ENCODE results near the gene DMD. TPM values are rescaled to one million over a fixed set of nuclear protein-coding genes. Genes with fewer than 3 reads are reported as not detected.
A peak's percentile ranks its signal among the peaks of the same experiment; 100 is the strongest.
"Not testable (repeated sequence)": the region's sequence is repeated elsewhere in the genome, so short reads cannot be mapped to it uniquely, and the experiment has no call there.

DMD gene
- total RNA-seq, 1 donor from 2014 or later = 3.8 TPM

DNA sequence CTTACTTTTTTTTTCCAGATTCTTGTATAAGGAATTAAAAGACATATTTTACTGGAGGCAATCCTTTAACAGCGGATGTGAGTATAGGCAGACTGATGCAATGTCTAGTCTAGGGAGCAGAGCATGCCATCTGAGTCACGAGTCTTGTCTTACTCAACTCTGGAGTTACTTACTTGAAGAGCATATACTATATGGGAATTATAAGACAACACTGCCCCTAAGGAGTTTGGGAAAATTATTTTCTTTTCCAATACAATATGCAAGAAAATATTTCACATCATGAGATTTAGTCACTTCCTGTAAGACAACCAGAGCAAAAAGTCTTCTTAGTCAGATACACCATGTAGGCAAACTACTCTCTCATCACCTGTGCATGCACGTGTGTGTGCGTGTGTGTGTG, 1602.2 kb downstream of the DMD start:
- peak in 1 of 2 donors; percentile 78 for DNase-seq (ENCODE audit: low read depth in 2 of 2)

DNA sequence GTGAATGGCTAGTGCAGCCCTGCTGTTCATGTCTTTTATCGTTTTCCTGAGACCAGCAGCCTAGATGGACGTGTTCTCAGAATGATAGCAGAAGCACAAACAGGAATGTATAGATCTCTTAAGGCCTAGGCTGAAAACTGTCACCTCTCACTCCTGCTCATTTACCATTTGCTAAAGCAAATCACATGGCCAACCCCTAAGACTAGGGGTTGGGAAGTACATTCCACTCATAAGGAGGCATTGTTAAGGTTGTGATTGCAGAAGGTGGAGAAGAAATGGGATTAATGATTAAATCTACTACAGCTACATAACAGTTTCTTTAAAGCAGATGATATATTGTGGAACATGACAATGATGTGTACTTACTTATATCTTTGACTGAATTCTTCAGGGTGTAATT, 1602.7 kb downstream of the DMD start:
- no peak for DNase-seq (ENCODE audit: low read depth in 2 of 2)

DNA sequence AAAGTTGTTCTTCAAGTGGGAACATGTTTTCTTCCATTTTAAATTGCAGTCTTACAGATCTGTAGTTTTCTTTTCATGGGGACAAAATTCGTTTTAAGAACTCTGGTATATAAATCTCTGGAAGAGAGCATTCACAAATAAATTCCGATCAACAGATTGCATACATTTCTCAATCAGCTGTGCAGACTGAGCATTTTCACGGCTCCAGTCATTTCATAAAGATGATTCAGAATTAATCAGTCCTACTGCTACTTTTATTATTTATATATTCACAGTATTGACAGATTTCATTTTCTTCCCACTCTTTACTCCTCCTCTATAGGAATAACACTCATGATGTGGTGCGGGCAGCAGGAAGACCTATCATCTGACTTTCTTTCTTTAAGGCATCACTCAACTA, 1604.6 kb downstream of the DMD start:
- no peak for DNase-seq (ENCODE audit: low read depth in 2 of 2)

DNA sequence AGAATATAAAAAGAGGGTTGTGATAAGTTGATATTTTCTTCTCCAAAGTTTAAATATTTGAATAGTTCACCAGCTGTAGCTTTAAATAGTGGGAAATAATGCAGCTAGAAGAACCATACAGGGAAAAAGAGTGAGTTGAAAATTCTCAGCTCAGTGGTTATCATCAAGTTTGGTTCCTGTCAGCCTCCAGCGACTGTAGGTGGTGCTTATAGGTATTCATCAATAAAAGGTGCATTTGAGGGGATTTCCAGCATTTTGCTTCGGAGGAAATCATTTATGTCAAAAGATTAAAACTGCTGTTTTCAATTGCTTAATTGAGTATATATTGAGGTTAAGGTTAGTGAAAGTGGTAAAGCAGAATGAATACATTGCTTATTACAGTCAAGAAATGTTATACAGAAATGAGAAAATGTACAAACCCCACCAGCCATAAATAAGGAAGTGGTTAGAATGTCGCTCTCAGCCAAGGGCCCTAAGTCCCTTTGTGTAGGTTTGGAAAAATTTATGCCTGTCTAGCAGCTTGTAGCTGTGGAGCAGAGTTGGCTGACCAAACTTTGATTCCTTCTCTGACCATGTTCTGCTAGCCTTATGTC, 1606.6 kb downstream of the DMD start:
- no peak for DNase-seq (ENCODE audit: low read depth in 2 of 2)

DNA sequence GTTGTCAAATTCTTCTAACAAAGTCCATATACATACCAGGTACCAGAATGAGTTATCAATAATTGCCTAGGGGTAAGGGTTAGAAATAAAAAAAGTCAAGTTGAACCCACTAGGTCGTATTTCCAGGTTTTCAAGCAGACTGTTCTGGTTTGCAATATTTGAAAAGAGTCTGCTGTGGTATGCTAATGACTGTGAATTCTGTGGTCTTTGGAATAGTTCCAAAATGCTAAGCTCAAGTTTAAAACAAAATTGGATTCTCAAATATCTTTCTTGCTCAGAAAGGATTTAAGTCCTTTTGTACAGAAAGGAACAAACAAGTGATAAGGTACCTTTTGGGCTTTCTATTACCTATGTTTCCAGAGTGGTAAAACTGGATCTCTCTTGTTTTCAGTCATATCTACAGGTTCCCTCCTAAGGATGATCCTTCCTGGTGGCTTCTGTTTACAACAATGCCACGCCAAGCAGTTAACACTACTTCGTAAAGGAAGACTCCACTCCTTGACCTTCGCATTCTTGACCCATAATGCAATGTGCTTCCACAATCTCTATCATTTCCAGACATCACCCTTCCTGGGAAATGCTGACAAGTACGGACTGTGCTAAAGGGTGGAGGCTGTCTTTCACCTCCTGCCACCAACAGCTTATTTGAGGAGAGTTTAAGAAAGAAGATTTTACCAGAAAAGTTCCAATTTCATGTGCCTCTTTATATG, 1607.8 kb downstream of the DMD start:
- peak in 1 of 2 donors; percentile 39 for DNase-seq (ENCODE audit: low read depth in 2 of 2)

DNA sequence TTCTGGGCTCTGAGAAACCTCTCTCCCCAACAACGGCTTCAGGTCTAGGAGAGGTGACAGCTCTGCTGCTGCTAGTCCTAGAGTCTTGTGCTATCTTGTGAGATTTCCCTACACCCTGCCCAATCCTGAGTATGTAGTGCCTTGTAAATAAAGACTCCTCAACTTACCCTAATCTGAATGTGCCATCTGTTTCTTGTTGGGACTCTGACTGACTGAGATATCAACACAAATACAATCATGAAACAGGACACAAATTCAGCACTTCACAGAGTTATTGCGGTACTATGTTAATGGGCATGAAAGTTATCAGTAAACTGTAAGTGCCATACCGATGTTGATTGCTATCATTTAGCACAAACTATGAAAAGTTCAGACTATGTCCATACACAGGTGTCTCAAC, 1610.5 kb downstream of the DMD start:
- no peak for DNase-seq (ENCODE audit: low read depth in 2 of 2)

DNA sequence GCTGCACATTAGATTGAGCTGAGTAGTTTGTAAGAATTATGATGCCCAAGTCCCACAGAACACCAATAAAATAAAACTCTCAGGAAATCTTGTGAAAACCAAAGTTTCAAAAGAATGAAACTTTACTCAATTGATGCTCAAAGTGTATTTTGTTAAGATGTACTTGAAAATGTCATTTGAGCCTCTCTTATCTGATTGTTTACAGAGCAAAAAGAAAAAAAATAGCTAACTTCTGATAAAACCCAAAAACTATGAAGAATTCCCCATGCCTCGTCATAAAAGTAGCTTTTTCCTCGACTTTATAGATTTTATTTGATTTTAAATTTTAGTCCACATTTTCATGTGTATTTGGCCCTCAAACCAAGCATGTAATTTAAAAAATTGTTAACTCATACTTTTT, 1618.0 kb downstream of the DMD start:
- no peak for DNase-seq (ENCODE audit: low read depth in 2 of 2)

DNA sequence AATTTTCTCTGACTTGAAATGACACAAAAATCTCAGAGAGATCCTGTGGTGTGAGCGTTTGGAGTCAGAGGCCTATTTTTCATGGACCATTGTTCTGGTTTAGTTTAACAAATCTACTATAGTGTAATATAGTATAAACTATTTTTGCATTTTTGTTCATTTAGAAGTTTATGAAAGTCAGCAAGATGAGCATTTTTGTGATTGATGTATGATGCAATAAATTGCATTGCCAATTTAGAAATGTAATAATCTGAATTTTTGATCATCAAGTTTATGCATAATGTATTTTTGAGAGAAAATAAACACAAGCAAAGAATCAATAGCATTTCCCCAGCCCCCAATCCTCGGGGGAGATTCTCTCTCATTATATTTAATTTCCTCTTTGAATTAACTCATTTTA, 1620.0 kb downstream of the DMD start:
- no peak for DNase-seq (ENCODE audit: low read depth in 2 of 2)

DNA sequence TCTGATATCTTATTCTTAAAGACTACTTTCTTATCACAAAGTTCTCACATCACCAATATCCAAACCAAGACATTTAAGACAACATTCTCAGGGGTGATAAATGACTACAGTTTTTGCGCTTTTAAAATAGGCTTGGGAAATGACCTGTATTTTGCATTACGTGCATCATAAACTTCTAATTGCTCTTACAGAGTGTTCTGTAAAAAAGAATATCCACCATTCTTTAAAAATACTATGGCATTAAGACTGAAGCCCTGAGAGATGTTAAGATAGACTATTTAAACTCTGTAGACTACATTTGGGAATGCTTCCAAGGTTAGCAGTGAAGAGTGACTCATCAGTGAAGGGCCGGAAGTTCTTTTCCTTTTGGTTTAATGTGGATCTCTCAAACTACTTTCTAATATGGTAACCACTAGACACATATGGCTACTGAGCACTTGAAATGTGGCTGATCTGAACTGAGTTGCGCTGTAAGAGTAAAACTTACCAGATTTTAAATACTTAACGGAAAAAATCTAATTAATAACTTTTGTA, 1620.7 kb downstream of the DMD start:
- DNase-seq (ENCODE audit: low read depth in 2 of 2) = peak; percentile 0 to 70

DNA sequence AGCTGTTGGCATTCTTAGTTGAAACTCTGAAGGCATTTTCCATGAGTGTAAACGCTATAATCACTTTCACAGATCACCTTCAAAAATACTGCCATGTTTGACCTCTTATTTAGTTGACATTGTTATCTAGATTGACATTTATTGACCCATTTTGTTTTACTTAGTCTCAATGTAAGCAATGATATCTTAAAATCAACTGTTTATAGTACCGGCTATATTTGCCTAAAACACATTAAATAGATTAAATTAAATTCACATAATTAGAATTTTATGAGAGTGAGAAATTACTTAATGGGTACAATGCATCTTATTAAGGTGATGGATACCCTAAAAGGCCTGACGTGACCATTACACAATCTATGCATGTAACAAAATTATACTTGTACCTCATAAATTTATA, 1621.8 kb downstream of the DMD start:
- no peak for DNase-seq (ENCODE audit: low read depth in 2 of 2)

DNA sequence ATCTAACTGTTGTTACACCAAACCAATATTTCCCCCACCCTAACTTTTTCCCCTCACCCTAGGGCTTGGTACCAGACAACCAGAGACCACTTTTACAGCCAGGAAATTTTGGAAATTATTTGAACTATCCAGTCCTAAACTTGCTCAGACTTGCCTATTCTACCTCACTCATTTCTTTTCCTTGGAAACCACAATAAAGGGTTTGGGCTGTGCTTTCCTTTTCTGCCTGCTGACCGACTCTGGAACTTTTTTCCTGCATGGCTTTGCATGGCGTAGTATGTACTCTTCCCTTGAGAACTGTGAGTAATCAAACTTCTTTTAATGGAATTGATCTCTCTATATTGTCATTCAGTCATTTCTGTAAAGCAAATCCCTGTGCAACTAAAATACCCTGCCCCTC, 1623.0 kb downstream of the DMD start:
- no peak for DNase-seq (ENCODE audit: low read depth in 2 of 2)

DNA sequence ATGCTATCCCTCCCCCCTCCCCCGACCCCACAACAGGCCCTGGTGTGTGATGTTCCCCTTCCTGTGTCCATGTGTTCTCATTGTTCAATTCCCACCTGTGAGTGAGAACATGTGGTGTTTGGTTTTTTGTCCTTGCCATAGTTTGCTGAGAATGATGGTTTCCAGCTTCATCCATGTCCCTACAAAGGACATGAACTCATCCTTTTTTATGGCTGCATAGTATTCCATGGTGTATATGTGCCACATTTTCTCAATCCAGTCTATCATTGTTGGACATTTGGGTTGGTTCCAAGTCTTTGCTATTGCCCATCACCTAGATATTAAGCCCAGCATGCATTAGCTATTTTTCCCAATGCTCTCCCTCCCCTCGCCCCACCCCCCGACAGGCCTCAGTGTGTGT, 1627.5 kb downstream of the DMD start:
- DNase-seq (ENCODE audit: low read depth in 2 of 2) = not testable (repeated sequence)

DNA sequence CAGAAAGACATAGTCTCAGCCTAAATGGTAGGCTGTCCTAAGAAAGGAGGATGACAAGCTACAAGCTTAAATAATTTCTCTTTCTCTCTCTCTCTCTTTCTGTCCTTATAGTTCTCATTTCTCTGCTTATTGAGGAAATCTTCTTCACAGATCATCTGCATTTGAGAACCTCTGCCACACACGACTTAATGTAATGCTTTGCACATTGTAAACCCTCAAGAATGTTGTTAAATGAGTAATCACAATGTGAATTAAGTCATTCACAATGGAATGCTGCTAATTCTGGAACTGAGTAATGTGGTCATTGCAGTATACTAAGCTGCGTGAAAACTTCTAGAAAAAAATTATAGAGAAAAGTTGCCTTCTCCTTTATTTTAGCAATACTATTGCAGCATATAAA, 1630.6 kb downstream of the DMD start:
- DNase-seq (ENCODE audit: low read depth in 2 of 2) = peak in 1 of 2 donors; percentile 58

DNA sequence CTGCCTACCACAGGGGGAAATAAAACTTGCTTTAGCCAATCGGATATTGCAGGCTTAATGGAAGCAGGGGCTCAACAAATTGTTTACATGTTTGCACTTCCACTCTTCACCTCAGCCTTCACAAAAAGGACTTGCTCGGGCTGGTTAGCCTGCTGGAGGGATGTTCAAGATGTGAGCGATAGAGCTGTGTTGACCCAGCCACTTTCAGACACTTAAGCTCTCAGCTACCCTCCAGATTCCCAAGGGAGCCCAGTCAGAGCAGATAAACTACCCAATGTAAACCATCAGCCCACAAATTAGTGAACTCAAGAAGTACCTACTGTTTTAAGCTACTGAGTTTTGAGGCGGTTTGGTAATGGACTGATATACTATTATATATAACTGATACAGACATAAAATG, 1631.1 kb downstream of the DMD start:
- no peak for DNase-seq (ENCODE audit: low read depth in 2 of 2)

DNA sequence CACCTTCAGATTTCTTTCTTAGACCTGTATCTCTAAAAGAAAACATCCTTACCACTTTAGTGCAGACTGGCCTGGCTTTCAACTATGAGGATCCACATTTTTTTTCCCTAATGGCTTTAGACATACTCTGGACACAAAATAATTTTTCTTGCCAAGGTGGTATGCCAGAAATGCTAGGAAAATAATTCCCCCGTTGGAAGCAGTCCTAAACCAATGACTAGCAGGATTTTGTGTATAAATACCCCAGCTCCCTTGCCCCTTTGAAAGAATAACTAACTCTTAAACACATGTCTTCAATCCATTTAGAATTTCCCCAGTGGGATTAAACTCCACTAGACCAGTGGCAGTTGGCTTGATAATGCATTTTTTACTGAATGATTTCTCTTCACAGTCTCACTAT, 1639.0 kb downstream of the DMD start:
- DNase-seq (ENCODE audit: low read depth in 2 of 2) = no peak

DNA sequence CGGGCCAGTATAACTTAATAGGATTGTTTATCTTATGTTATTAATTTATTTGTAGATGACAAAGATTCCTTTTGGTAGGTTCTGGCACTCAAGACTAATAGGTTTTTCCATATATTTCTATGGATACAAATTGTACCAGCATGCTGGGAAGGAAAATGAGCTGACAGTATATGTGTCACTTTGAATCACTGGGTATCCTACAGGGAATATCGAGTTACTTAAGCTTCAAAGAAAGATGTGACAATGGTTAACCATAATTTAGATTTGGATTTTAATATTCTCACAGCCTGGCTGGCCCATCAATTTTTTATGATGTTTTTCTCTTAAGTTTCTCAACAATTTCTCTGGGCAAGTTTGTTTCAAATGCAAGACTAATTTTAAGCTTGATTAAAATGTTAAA, 1640.7 kb downstream of the DMD start:
- DNase-seq (ENCODE audit: low read depth in 2 of 2) = no peak

DNA sequence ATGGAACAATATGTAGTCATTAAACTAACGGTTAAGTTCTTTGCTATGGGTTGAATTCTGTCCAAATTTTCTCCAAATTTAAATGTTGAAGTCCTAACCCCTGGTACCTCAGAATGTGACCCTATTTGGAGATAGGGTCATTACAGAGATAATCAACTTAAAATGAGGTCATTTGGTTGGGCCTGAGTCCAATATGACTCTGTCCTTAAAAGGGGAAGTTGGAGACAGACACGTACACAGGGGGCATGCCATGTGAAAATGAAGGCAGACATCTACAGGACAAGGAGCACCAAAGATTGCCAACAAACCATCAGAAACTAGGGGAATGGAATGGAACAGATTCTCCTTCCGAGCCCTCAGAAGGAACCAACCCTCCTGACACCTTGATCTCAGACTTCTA, 1647.6 kb downstream of the DMD start:
- peak in 1 of 2 donors; percentile 4 for DNase-seq (ENCODE audit: low read depth in 2 of 2)

DNA sequence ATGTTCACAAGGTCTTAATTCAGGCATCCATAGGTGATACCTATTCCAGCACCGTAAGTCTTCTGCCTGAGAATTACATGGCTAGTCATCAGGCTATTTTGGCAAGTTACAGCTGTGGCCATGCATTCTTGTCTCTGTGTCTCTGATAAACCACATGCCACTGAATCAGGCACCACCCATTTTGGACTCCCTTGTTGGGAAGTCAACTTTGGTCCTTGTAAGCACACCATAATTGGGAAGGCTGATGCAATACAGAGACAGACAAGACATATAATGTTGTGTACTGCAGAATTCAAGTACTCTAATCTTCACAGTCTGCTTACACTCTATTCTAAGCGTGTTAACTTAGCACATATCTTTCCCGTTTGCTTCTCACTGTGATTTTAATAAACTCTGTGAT, 1655.8 kb downstream of the DMD start:
- no peak for DNase-seq (ENCODE audit: low read depth in 2 of 2)

DNA sequence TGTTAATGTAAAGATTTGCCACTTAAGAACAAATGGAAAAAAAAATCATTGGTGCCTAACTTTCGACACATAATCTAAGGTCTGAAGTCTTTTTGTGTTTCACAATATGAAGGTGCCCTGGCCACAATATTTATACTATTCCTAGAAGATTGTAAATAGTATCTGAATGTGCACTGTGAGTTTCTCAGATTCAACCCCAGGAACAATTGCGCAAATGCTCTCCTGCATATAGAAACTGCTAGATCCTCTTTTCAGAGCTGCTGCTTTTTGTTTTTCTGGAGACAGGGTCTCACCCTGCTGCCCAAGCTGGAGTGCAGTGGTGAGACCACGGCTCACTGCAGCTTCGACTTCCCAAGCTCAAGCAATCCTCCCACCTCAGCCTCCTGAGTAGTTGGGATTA, 1659.4 kb downstream of the DMD start:
- DNase-seq (ENCODE audit: low read depth in 2 of 2) = no peak

DNA sequence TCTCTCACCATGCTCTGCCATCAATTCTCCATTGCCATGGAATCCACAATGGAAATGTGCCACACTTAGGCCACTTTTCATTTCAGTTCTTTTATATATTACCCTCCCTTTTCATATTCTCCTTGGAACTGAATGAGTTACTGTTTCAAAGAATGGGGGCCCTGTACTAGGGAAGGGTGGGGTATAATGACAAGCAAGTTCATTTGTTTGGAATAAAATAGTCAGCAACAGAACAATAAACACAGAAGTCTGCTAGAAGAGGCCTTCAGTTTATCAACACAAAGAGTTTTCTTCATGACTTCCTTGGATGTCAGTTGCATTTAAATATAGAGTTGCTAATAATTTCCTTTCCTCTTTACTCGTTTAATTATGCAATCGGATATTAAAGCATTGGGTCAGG, 1661.2 kb downstream of the DMD start:
- DNase-seq (ENCODE audit: low read depth in 2 of 2) = no peak

DNA sequence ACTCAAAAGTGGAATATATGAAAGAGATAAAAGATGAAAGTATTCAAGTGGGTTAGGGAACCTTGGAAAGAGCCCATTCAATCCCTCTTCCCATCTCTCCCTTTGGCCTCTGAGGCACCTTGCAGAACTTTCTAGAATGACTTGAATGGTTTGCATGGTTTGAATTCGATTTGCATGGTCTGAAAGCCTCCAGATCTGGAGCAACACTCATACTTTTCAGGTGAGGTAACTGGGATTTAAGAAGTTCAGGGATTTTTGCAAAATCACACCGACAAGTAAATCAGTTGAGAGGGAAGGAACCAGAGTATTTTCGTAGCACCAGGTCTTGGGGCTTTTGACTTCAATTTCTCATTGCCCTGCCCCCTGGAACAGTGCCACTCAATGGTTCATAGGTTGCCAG, 1663.5 kb downstream of the DMD start:
- no peak for DNase-seq (ENCODE audit: low read depth in 2 of 2)

DNA sequence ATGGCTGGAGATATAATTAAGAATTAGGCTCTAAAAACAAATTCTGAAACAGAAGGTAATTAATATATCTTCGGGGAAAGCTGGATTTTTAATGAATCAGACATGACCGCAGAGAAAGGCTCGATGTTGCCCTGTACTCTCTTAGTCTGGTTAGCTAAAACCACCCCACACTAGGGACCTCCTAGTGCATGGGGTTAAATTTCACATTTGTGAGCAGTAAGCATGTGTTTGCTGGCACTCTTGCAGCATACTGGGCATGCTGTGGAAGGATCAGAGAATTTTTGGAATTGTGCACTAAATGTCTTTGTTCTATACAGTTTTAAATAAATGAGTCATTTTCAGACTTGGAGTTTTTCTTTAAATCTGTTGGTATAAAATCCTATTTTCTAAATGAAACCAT, 1663.9 kb downstream of the DMD start:
- DNase-seq (ENCODE audit: low read depth in 2 of 2) = no peak

DNA sequence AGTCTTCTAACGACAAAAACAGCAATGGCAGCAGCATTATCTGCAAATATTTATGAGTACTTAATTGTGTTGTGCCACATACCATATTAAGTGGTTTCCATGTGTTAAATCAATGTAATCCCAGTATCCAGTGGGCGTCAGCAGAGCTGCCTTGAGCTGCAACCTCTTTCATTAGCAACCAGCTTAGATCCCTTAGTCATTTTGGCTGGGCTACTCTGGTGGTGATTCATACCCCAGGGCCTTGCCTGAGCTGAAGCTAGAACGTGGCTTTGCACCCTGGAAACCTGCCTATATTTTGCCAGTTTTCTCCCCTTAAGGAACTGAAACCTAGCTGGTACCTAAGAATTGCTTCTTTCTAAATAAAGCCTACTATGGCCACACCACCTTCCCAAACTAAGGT, 1665.2 kb downstream of the DMD start:
- DNase-seq (ENCODE audit: low read depth in 2 of 2) = peak in 1 of 2 donors; percentile 75
